ENCODE results near the gene KCNJ6. TPM values are rescaled to one million over a fixed set of nuclear protein-coding genes. Genes with fewer than 3 reads are reported as not detected.

Gene KCNJ6
- total and polyA plus RNA-seq, 2 donors from 2014 or later: 0.06 TPM; not detected in 1

DNA sequence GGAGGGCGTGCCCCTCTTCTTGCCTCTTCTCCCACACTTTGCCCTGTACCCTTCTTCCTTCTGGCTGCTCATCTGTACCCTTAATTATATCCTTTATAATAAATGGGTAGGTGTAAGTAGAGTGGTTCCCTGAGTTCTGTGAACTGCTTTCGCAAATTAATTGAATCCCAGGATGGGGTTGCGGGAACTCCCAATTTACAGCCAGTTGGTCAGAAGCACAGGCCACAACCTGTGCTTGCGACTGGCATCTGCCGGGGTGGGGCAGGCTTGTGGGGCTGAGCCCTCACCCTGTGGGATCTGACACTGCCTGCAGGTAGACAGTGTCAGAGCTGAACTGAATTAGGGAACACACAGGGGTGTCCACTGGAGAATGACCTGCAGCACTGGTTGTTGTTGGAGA, 244.9 kb downstream of the KCNJ6 start:
- intact Hi-C loops (cut with DNase I): no loop called here
- H3K27me3 ChIP-seq (ENCODE audit: control insufficient read depth, insufficient read depth, low read length): peaks cover 2% of the 10 kb centered on the region
- H3K4me3 ChIP-seq (ENCODE audit: low read length in 3 of 3): no peak overlapping the region
- no peaks in the 10 kb centered on the region for H3K9me3 ChIP-seq (ENCODE audit: control insufficient read depth in 2 of 3, insufficient read depth in 1 of 3, low read length in 3 of 3)
- H3K9ac ChIP-seq (ENCODE audit: low read length in 3 of 3): no peak overlapping the region
- no peak for FAIRE-seq
- no peak overlapping the region for H3K27ac ChIP-seq (ENCODE audit: low read depth in 2 of 2, low read length in 2 of 2)
- TF ChIP-seq, protein P1, sequence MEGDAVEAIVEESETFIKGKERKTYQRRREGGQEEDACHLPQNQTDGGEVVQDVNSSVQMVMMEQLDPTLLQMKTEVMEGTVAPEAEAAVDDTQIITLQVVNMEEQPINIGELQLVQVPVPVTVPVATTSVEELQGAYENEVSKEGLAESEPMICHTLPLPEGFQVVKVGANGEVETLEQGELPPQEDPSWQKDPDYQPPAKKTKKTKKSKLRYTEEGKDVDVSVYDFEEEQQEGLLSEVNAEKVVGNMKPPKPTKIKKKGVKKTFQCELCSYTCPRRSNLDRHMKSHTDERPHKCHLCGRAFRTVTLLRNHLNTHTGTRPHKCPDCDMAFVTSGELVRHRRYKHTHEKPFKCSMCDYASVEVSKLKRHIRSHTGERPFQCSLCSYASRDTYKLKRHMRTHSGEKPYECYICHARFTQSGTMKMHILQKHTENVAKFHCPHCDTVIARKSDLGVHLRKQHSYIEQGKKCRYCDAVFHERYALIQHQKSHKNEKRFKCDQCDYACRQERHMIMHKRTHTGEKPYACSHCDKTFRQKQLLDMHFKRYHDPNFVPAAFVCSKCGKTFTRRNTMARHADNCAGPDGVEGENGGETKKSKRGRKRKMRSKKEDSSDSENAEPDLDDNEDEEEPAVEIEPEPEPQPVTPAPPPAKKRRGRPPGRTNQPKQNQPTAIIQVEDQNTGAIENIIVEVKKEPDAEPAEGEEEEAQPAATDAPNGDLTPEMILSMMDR (IDR thresholded peaks at IDR 0.05; ENCODE audit: borderline replicate concordance, extremely low read depth, insufficient read depth): no peak
- H3K36me3 ChIP-seq (ENCODE audit: control insufficient read depth in 2 of 3, insufficient read depth in 3 of 3, low read length in 3 of 3): no peaks in the 10 kb centered on the region
- no peaks in the 10 kb centered on the region for H3K4me1 ChIP-seq (ENCODE audit: control insufficient read depth in 2 of 3, insufficient read depth in 2 of 3, low read depth in 1 of 3, low read length in 3 of 3)
- no peak for DNase-seq

DNA sequence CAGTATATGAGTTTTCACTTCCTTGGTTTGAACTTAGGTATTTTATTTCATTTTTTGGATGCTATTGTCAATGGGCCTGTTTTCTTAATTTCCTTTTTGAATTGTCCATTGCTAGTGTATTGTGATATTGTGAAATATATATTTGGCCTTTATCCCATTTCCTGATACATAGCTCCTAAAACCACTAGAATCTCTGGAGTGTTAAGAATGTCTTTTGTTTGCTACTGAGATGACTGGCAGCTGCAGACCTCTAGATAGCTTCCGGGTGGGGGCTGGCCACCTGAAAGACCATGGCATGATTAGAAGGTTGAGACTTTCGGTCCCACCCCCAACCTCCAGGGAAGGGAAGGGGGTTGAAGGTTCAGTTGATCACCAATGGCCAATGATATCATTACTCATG, 245.4 kb downstream of the KCNJ6 start:
- DNase-seq (no peak), FAIRE-seq (no peak)
- Histone ChIP-seq H3K36me3 (ENCODE audit: control insufficient read depth in 2 of 3, insufficient read depth in 3 of 3, low read length in 3 of 3) (no peaks in the 10 kb centered on the region), H3K27ac (ENCODE audit: low read depth in 2 of 2, low read length in 2 of 2) (no peak overlapping the region), H3K4me1 (ENCODE audit: control insufficient read depth in 2 of 3, insufficient read depth in 2 of 3, low read depth in 1 of 3, low read length in 3 of 3) (no peaks in the 10 kb centered on the region), H3K9me3 (ENCODE audit: control insufficient read depth in 2 of 3, insufficient read depth in 1 of 3, low read length in 3 of 3) (no peaks in the 10 kb centered on the region), H3K27me3 (ENCODE audit: control insufficient read depth, insufficient read depth, low read length) (peaks cover 2% of the 10 kb centered on the region), H3K9ac (ENCODE audit: low read length in 3 of 3) (no peak overlapping the region), H3K4me3 (ENCODE audit: low read length in 3 of 3) (no peak overlapping the region)
- TF ChIP-seq, protein P1 (IDR thresholded peaks at IDR 0.05; ENCODE audit: borderline replicate concordance, extremely low read depth, insufficient read depth): no peak
- intact Hi-C loops (cut with DNase I): no loop called here

DNA sequence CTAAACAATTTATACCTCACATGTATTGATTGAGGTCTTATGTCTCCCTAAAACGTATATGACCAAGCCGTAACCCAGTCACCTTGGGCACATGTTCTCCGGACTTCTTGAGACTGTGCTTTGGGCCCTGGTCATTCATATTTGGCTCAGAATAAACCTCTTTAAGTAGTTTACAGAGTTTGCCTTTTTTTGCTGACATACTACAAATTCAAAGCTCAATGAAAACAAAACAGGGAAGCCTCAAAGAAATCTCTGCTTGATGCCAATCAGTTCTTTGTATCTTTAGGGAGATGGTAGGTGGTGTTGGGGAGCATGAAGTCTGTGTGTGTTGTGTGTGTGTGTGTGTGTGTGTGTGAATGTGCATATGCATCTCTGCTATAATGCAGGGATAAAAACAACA, 247.0 kb downstream of the KCNJ6 start:
- no peaks in the 10 kb centered on the region for H3K27me3 ChIP-seq (ENCODE audit: control insufficient read depth, insufficient read depth, low read length)
- no peak overlapping the region for H3K4me3 ChIP-seq (ENCODE audit: low read length in 3 of 3)
- H3K27ac ChIP-seq (ENCODE audit: low read depth in 2 of 2, low read length in 2 of 2): no peak overlapping the region
- TF ChIP-seq, protein P1 (IDR thresholded peaks at IDR 0.05; ENCODE audit: borderline replicate concordance, extremely low read depth, insufficient read depth): no peak
- no peak for FAIRE-seq
- no peak overlapping the region for H3K9ac ChIP-seq (ENCODE audit: low read length in 3 of 3)
- H3K9me3 ChIP-seq (ENCODE audit: control insufficient read depth in 2 of 3, insufficient read depth in 1 of 3, low read length in 3 of 3): no peaks in the 10 kb centered on the region
- no peaks in the 10 kb centered on the region for H3K4me1 ChIP-seq (ENCODE audit: control insufficient read depth in 2 of 3, insufficient read depth in 2 of 3, low read depth in 1 of 3, low read length in 3 of 3)
- no peak for DNase-seq
- H3K36me3 ChIP-seq (ENCODE audit: control insufficient read depth in 2 of 3, insufficient read depth in 3 of 3, low read length in 3 of 3): no peaks in the 10 kb centered on the region
- intact Hi-C loops (cut with DNase I): no loop called here

Measured in kidney (tissue), 14 donors.